NCI-H2171 treated with DMSO at 0.1 percent for 48 hours (cell line): ENCODE data around the gene LGR6.
A peak's percentile ranks its signal among the peaks of the same experiment; 100 is the strongest.
"Not testable (repeated sequence)": the region's sequence is repeated elsewhere in the genome, so short reads cannot be mapped to it uniquely, and the experiment has no call there.

Source experiments
- DNase-seq: peaks from one replicate; lab custom pipeline; 2025; lab: John Stamatoyannopoulos, UW

LGR6 gene

GRCh38 chr1:202242080-202242419 is 48.5 kb downstream of the LGR6 start:
- no peak for DNase-seq

GRCh38 chr1:202243006-202243405 is 49.4 kb downstream of the LGR6 start:
- DNase-seq = no peak

GRCh38 chr1:202244841-202245261 is 51.3 kb downstream of the LGR6 start:
- peak; percentile 88 for DNase-seq

GRCh38 chr1:202245391-202245790 is 51.8 kb downstream of the LGR6 start:
- no peak for DNase-seq

GRCh38 chr1:202247104-202247503 is 53.5 kb downstream of the LGR6 start:
- DNase-seq = no peak

GRCh38 chr1:202247837-202248795 is 54.5 kb downstream of the LGR6 start:
- peak; percentile 96 for DNase-seq

GRCh38 chr1:202248861-202249260 is 55.3 kb downstream of the LGR6 start:
- no peak for DNase-seq

- no peak for DNase-seq
Observed at GRCh38 chr1:202249436-202249835, 55.8 kb downstream of the LGR6 start.

- no peak for DNase-seq
Observed at GRCh38 chr1:202249846-202250245, 56.2 kb downstream of the LGR6 start.

- DNase-seq = no peak
Observed at GRCh38 chr1:202250982-202251381, 57.4 kb downstream of the LGR6 start.

GRCh38 chr1:202251424-202252256 is 58.0 kb downstream of the LGR6 start:
- peak; percentile 33 for DNase-seq

GRCh38 chr1:202252271-202252670 is 58.7 kb downstream of the LGR6 start:
- DNase-seq = no peak

- DNase-seq = no peak
Observed at GRCh38 chr1:202254454-202255252, 61.1 kb downstream of the LGR6 start.

GRCh38 chr1:202255343-202255742 is 61.7 kb downstream of the LGR6 start:
- DNase-seq = peak; percentile 32

GRCh38 chr1:202259705-202260104 is 66.1 kb downstream of the LGR6 start:
- no peak for DNase-seq

- not testable (repeated sequence) for DNase-seq
Observed at GRCh38 chr1:202261209-202261958, 67.8 kb downstream of the LGR6 start.

GRCh38 chr1:202263628-202264027 is 70.0 kb downstream of the LGR6 start:
- no peak for DNase-seq

GRCh38 chr1:202264300-202264699 is 70.7 kb downstream of the LGR6 start:
- no peak for DNase-seq

GRCh38 chr1:202264726-202265125 is 71.1 kb downstream of the LGR6 start:
- no peak for DNase-seq

GRCh38 chr1:202266061-202266765 is 72.6 kb downstream of the LGR6 start:
- DNase-seq = no peak

GRCh38 chr1:202268032-202268431 is 74.4 kb downstream of the LGR6 start:
- no peak for DNase-seq
